GM19468 (cell line): ENCODE data around the gene NOA1.
A peak's percentile ranks its signal among the peaks of the same experiment; 100 is the strongest.

Experiments
- ATAC-seq: cut with Tn5 transposase; IDR thresholded peaks from one replicate; pipeline ENCODE4 v1.9.1; 2021; ENCODE audit warnings: mild to moderate bottlenecking, moderate library complexity, moderate number of reproducible peaks; ENCODE audit not compliant: unreplicated experiment; ENCODE audit errors: extremely low read depth

The NOA1 gene

DNA sequence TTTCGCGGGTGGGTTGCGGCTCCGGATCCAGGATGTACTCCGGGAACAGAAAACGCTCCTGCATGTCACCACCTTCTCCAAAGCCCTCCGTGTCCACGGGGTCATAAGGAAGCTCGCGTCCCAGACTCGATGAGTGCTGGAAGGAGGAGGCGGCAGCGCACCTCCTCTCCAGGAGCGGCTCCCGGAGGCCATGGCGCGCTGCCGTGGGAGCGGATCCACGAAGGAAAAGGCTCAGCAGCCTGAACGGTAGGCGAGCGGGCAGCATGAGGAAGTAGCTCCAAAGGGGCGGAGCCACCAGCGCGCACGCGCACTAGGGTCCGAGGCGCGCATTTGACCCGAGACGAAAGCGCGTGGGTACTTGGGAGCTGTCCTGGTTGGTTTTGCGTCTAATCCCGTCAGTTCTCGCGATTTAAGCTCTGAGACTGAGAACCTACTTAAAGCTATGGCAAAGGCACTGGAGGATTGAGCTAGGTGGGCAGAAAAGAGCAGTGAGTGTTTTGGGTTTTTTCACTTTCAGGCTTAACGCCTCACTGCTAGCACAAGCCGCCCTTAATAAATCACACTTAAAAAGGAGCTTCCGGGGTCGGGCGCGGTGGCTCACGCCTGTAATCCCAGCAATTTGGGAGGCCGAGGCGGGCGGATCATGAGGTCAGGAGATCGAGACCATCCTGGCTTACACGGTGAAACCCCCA lies at the start of gene NOA1:
NOA1 (minus strand) TSS at position 286 of the 692 bp plus-strand sequence; CDS start at position 265, 21 bp downstream.
- peak; percentile 94 for ATAC-seq

GRCh38 chr4:57023104-57023503 lies 45.7 kb upstream of the NOA1 start:
- no peak for ATAC-seq

DNA sequence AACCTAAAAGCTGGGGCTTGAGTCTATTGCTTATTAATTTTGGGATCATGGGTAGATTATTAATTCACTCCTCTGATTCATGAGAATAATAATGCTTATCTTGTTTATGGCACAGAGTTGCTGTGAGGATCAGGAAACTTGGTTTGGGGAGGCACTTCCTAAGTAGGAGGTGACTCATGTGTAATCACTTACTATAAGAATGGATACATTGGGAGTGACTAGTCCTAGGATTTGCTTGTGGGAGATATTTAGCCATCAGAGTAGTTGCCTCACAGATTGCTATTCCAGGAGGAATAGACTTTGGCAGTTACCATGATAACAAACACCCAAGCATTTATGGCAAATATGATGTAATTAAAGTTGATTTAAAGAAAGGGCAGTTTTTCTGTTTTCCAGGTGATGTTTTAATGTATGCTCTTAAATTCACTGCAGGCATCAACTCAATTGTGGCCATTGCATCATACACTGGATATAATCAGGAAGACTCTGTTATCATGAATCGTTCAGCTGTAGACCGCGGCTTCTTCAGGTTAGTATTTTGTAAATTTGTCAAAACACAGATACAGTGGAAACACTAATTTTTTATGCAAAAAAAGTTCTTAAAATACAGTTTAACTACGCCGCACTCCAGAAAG lies 43.2 kb upstream of the NOA1 start:
- no peak for ATAC-seq

DNA sequence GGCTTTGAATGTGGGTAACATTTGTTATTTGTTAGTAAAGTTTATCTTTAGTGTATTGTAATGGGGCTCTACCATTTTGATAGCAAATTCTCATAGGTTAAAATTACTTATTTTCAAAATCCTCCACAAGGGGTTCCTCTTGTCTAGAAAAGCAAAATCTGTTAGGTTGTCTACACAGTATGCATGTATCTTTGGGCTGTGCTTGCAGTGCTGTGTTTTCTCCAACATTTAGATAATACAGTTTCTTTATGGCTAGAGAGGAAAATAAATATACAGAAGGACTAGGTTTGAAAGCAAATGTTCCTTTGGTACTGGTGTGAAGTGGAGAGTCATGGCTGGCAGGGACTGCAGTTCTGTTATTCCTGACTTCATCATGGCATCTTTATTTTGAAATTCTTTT lies 41.6 kb upstream of the NOA1 start:
- ATAC-seq, result no peak

GRCh38 chr4:57013543-57014120 lies 36.2 kb upstream of the NOA1 start:
- no peak for ATAC-seq

- ATAC-seq, result no peak
Measured at GRCh38 chr4:56999751-57000150, 22.3 kb upstream of the NOA1 start.

GRCh38 chr4:56995525-56995924 lies 18.1 kb upstream of the NOA1 start:
- no peak for ATAC-seq

DNA sequence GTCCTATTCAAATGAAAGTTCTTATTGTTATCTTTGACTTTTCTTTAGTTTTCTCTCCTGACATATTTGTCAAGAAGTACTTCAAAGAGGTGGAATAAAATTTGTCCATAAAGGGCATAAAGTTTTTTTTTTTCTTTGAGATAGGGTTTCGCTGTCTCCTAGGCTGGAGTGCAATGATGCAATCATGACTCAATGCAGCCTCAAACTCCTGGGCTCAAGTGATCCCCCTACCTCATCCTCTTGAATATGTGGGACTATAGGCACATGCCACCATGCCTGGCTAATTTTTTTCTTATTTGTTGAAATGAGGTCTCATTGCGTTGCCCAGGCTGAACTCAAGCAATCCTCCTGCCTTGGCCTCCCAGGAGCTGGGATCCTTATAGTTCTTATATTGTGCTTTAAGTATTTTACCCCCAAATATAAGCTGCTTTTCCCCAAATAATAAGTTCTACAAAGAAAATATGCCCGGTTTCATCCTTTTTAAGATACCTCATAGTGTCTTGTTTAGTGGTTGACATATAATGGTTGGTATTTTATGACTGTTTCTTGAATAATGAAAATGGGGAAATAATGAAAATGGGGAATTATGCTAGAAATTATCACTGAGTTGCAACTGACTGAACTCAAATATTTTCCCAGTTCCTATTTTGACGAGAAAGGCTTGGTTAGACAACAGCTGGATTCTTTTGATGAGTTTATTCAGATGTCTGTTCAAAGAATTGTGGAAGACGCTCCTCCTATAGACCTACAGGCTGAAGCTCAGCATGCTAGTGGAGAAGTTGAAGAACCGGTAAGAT lies 12.9 kb upstream of the NOA1 start:
- ATAC-seq, result no peak

DNA sequence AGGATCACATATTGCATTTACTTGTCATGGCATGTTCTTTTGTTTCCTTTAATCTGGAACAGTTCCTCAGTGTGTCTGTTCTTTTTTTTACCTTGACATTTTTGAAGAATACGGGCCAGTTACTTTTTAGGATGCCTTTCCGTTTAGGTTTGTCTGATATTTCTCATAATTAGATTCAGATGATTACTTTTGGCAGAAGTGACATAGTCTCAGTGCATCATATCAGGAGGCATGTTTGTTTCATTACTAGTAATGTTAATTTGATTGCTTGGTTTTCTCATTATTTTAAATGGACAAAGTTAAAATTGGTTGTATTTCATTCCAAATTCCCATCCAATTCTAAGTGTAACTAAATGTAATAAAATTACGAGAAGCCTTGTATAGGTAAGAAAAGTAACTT lies 9.5 kb upstream of the NOA1 start:
- ATAC-seq, result no peak

DNA sequence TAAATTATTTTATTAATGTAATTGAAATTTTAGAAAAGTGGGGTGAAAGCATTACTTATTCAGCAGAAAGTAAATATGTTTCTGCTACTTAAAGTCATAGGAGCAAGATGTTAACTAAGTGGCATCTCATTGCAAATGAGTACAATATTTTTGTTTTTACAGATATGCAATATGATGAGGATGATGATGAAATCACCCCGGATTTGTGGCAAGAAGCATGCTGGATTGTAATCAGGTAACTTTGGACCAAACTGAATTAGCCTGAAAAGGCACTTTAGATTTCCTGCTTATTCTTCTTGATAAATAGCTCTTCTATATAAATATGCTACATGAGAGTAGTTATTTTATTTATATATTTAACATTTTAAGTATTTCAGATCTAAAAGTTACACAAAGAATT lies 8.8 kb upstream of the NOA1 start:
- no peak for ATAC-seq

GRCh38 chr4:56981795-56982201 lies 4.4 kb upstream of the NOA1 start:
- ATAC-seq, result no peak

- ATAC-seq, result no peak
Measured at GRCh38 chr4:56979421-56980072, 2.1 kb upstream of the NOA1 start.

DNA sequence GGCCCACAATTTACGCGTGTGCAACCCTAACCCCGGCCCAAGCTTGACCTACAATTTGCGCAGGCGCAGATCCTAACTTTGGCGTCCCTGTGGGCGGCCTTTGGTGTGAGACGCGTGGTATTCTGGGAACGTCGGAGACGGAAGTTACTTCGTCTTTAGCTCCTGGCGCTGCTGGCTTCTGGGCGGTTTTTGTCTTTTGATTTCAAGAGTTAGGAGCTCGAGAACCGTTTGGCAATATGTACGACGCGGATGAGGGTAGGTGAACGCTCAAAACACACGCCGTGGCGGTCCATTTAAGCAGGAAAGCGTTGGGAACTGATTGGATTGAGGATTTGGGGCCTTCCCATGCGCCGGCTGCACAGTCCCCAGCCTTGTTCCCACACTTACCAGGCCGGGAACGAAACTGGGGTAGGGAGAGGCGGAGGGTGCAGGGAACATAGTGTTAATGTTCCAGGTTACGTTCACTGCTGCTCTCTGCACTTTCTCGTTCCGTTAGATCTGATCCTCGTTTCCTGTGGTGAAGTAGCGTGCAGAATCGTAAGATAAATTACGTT lies 1.4 kb upstream of the NOA1 start, which contains the start of gene POLR2B:
POLR2B (plus strand) TSS at position 147 of the 554 bp plus-strand sequence; CDS start at position 237, 90 bp downstream.
- peak; percentile 26 for ATAC-seq

DNA sequence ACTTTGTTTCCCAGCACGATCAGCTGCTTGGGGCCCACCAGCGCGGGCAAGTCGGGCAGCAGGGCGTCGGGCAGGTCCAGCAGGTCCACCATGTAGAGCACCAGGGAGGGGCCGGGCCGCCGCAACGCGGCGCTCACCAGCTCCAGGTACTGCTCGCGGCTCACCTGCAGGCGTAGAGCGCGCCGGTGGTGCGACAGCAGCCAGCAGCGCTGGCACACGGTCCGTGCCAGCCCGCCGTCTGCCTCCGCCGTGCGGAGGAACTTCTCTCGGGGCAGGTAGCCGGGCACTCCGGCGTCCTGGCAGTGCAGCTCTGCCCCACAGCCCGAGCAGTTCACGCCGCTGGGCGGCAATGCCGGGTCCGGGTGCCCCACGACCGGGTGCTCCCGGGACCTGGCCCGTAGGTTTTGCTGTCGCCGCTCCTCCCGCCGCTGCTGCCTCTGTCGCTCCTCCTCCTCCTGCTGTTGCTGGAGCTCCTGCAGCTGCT lies 527 bp downstream of the NOA1 start:
- no peak for ATAC-seq

- ATAC-seq, result no peak
Measured at GRCh38 chr4:56976283-56976836, 1.0 kb downstream of the NOA1 start.

GRCh38 chr4:56973336-56973735 lies 4.1 kb downstream of the NOA1 start:
- ATAC-seq, result no peak

DNA sequence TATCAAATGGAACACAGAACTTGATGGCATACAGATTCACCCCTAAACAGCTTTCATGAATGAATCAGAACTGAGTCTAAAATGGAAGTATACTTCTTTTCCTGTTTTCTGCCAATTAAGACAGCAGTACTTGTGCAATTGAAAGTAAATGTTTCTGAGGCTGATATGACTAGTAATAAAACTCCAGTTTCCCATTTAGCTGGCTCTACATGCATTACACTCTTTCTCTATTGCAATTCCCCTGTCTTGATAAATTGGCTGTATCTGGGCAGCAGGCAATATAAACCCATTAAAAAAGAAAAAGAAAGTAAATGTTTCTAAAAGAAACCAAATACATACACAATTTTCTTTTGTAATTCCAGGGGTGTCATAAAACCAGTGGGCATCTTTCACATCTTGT lies 4.6 kb downstream of the NOA1 start:
- ATAC-seq, result no peak

GRCh38 chr4:56972389-56972788 lies 5.0 kb downstream of the NOA1 start:
- ATAC-seq, result no peak

- no peak for ATAC-seq
Measured at GRCh38 chr4:56971383-56971782, 6.0 kb downstream of the NOA1 start.
